Raji (cell line): Measurements from ENCODE around the gene MPRIP.

ENCODE experiments used
- POLR2A ChIP-seq: IDR thresholded peaks from 2 replicates; pipeline ENCODE4 v1.6.1; 2011; ENCODE audit warnings: low read depth, low read length, control low read depth; ENCODE audit not compliant: insufficient read depth

The MPRIP gene

GRCh38 chr17:17216236-17216635, 174.0 kb downstream of the MPRIP start:
- no peak for TF ChIP-seq POLR2A

- TF ChIP-seq POLR2A, result no peak
These were observed 174.5 kb downstream of the MPRIP start for GRCh38 chr17:17216776-17217175.

- no peak for TF ChIP-seq POLR2A
These were observed 175.7 kb downstream of the MPRIP start for GRCh38 chr17:17217995-17218394.

GRCh38 chr17:17220529-17220928, 178.3 kb downstream of the MPRIP start:
- TF ChIP-seq POLR2A, result no peak

GRCh38 chr17:17221329-17221728, 179.1 kb downstream of the MPRIP start:
- no peak for TF ChIP-seq POLR2A

GRCh38 chr17:17223736-17224135, 181.5 kb downstream of the MPRIP start:
- no peak for TF ChIP-seq POLR2A

- TF ChIP-seq POLR2A, result no peak
These were observed 181.9 kb downstream of the MPRIP start for GRCh38 chr17:17224137-17224536.

GRCh38 chr17:17225901-17226300, 183.6 kb downstream of the MPRIP start:
- TF ChIP-seq POLR2A, result no peak

GRCh38 chr17:17226451-17227265, 184.4 kb downstream of the MPRIP start:
- no peak for TF ChIP-seq POLR2A

- TF ChIP-seq POLR2A, result no peak
These were observed 185.6 kb downstream of the MPRIP start for GRCh38 chr17:17227608-17228520.

- TF ChIP-seq POLR2A, result no peak
These were observed 186.4 kb downstream of the MPRIP start for GRCh38 chr17:17228521-17229279.

- TF ChIP-seq POLR2A, result no peak
These were observed 187.4 kb downstream of the MPRIP start for GRCh38 chr17:17229416-17230384.

GRCh38 chr17:17231621-17232302, 189.5 kb downstream of the MPRIP start:
- no peak for TF ChIP-seq POLR2A

GRCh38 chr17:17232303-17232621, 190.0 kb downstream of the MPRIP start:
- no peak for TF ChIP-seq POLR2A
